ENCODE results near the gene SIDT1. TPM values are rescaled to one million over a fixed set of nuclear protein-coding genes. Genes with fewer than 3 reads are reported as not detected.

The SIDT1 gene
- total RNA-seq, 1 donor from 2014 or later = not detected

DNA sequence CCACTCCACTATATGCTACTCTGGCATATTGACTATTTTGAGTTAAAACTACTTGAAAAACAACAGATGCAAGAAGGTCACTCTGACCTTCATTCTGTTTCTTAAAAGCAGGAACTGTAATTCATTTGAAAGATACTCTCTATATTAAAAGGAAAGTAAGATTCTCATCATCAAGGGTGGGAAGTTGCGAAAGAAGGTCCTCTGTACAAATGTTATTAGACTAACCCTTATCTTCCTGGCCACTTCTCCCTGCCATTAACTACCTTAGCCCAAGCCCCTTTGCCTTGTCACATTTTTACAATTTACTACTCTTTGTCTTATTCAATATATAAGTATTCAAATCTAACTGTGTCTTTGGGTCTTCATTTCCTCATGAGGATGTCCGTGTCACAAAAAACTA lies 16.1 kb downstream of the SIDT1 start:
- Histone ChIP-seq H4K20me1 (ENCODE audit: low read depth) (no peaks in the 10 kb centered on the region), H3K27me3 (no peaks in the 10 kb centered on the region), H3K4me2 (no peak overlapping the region), H3K9ac (no peak overlapping the region), H3K4me3 (no peak overlapping the region), H3K36me3 (no peaks in the 10 kb centered on the region), H3F3A (ENCODE audit: low read depth) (no peaks in the 10 kb centered on the region), H3K79me2 (ENCODE audit: low read depth) (no peaks in the 10 kb centered on the region), H3K9me3 (ENCODE audit: low read depth) (no peaks in the 10 kb centered on the region), H3K4me1 (no peaks in the 10 kb centered on the region), H2AFZ (replicated peaks) (no peak overlapping the region), H3K27ac (no peak overlapping the region)
- no peak for DNase-seq (ENCODE audit: low spot score)
- no peaks in the 10 kb centered on the region for H3K36me3 Mint-ChIP-seq
- no peak overlapping the region for H3K27ac Mint-ChIP-seq
- H3K9me3 Mint-ChIP-seq = no peaks in the 10 kb centered on the region
- peaks cover 2% of the 10 kb centered on the region for H3K27me3 Mint-ChIP-seq (ENCODE audit: insufficient read depth, low read depth)
- H3K4me1 Mint-ChIP-seq = no peaks in the 10 kb centered on the region
- H3K4me3 Mint-ChIP-seq = no peak overlapping the region
- no peak for TF ChIP-seq EZH2phosphoT487 (IDR thresholded peaks at IDR 0.05)
- TF ChIP-seq, protein P1, sequence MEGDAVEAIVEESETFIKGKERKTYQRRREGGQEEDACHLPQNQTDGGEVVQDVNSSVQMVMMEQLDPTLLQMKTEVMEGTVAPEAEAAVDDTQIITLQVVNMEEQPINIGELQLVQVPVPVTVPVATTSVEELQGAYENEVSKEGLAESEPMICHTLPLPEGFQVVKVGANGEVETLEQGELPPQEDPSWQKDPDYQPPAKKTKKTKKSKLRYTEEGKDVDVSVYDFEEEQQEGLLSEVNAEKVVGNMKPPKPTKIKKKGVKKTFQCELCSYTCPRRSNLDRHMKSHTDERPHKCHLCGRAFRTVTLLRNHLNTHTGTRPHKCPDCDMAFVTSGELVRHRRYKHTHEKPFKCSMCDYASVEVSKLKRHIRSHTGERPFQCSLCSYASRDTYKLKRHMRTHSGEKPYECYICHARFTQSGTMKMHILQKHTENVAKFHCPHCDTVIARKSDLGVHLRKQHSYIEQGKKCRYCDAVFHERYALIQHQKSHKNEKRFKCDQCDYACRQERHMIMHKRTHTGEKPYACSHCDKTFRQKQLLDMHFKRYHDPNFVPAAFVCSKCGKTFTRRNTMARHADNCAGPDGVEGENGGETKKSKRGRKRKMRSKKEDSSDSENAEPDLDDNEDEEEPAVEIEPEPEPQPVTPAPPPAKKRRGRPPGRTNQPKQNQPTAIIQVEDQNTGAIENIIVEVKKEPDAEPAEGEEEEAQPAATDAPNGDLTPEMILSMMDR (IDR thresholded peaks at IDR 0.05) = no peak
- TF ChIP-seq EZH2 (IDR thresholded peaks at IDR 0.05) = no peak

DNA sequence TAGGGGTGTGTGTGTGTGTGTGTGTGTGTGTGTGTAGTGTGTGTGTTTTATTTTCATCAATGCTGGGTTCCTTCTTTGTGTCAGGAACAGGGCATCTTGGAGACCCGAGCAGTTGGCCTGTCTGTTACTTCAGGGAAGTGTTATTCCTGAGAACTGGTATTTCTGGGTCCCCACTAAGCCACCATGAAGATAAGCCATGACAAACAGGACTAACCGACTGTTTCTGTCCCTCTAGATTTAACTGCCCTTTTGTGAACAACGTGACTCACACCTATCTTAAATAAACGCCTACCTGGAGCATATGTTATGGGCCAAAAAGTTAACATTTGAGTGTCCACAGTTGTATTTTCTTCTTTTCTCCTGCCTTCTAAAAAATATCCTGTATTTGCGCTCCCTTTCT lies 19.5 kb downstream of the SIDT1 start:
- Histone ChIP-seq H2AFZ (replicated peaks) (no peak overlapping the region), H3F3A (ENCODE audit: low read depth) (no peaks in the 10 kb centered on the region), H3K4me3 (no peak overlapping the region), H3K27ac (no peak overlapping the region), H3K4me2 (no peak overlapping the region), H3K9ac (no peak overlapping the region), H3K79me2 (ENCODE audit: low read depth) (no peaks in the 10 kb centered on the region), H4K20me1 (ENCODE audit: low read depth) (no peaks in the 10 kb centered on the region), H3K27me3 (no peaks in the 10 kb centered on the region), H3K36me3 (no peaks in the 10 kb centered on the region), H3K9me3 (ENCODE audit: low read depth) (no peaks in the 10 kb centered on the region), H3K4me1 (no peaks in the 10 kb centered on the region)
- Mint-ChIP-seq H3K36me3 (no peaks in the 10 kb centered on the region), H3K4me3 (no peak overlapping the region), H3K27me3 (ENCODE audit: insufficient read depth, low read depth) (no peaks in the 10 kb centered on the region), H3K27ac (no peak overlapping the region), H3K9me3 (no peaks in the 10 kb centered on the region), H3K4me1 (no peaks in the 10 kb centered on the region)
- TF ChIP-seq, protein P1 (IDR thresholded peaks at IDR 0.05) = no peak
- TF ChIP-seq EZH2phosphoT487 (IDR thresholded peaks at IDR 0.05) = no peak
- TF ChIP-seq EZH2 (IDR thresholded peaks at IDR 0.05) = no peak
- no peak for DNase-seq (ENCODE audit: low spot score)

DNA sequence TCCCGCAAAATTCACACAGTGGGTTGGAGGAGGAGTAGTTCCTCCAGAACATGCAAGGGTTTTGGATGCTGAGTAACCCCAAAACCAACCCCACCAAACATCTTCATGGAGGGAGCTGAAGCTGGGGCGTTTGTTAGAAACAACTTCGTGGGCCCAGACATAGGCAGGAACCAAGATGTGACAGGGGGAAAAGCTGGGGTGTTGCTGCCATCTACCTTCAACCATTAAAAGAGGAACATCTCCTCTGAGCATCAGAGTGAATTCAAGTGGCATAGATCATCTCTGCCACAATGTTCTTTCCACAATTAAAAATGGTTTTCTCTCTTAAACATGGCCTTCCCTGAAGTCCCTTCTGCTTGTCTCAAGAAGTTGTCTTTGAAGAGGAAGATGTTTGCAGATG lies 20.5 kb downstream of the SIDT1 start:
- Histone ChIP-seq H3K36me3 (no peaks in the 10 kb centered on the region), H3K4me3 (no peak overlapping the region), H2AFZ (replicated peaks) (no peak overlapping the region), H3K79me2 (ENCODE audit: low read depth) (no peaks in the 10 kb centered on the region), H3K4me1 (no peaks in the 10 kb centered on the region), H3K4me2 (no peak overlapping the region), H3K9me3 (ENCODE audit: low read depth) (no peaks in the 10 kb centered on the region), H3K27me3 (no peaks in the 10 kb centered on the region), H3K27ac (no peak overlapping the region), H4K20me1 (ENCODE audit: low read depth) (no peaks in the 10 kb centered on the region), H3F3A (ENCODE audit: low read depth) (no peaks in the 10 kb centered on the region), H3K9ac (no peak overlapping the region)
- H3K27ac Mint-ChIP-seq = no peak overlapping the region
- DNase-seq (ENCODE audit: low spot score) = no peak
- H3K27me3 Mint-ChIP-seq (ENCODE audit: insufficient read depth, low read depth) = peaks cover 2% of the 10 kb centered on the region
- TF ChIP-seq, protein P1 (IDR thresholded peaks at IDR 0.05) = peak; percentile 27
- no peak for TF ChIP-seq EZH2 (IDR thresholded peaks at IDR 0.05)
- no peak for TF ChIP-seq EZH2phosphoT487 (IDR thresholded peaks at IDR 0.05)
- no peaks in the 10 kb centered on the region for H3K4me1 Mint-ChIP-seq
- no peak overlapping the region for H3K4me3 Mint-ChIP-seq
- no peaks in the 10 kb centered on the region for H3K36me3 Mint-ChIP-seq
- no peaks in the 10 kb centered on the region for H3K9me3 Mint-ChIP-seq

Measured in neural progenitor cell (in vitro differentiated cells).